HCT116 (cell line): ENCODE data around the gene USP32. TPM values are rescaled to one million over a fixed set of nuclear protein-coding genes. Genes with fewer than 3 reads are reported as not detected.

Experiments used
- ATAC-seq: fragments of 200-7000 bp; cut with Tn5 transposase; 2 replicates; pipeline ENCODE4 v1.9.1; 2020; ENCODE audit warnings: mild to moderate bottlenecking, moderate library complexity
- BruUV-seq: library from RNA; stranded (reverse); fragments of 400-500 nt; replicated peaks from 2 replicates; lab custom pipeline; 2021; lab: Mats Ljungman, UMichigan
- CTCF ChIA-PET: fragments of 300-600 bp; sonication (Branson Sonifier 250); formaldehyde crosslinking; loops from one replicate; lab custom pipeline; 2021; ENCODE audit warnings: antibody characterized with exemption; lab: Charles Lee
- POLR2A ChIA-PET: fragments of 300-600, 350-600 bp; sonication (Branson Sonifier 250); formaldehyde crosslinking; loops from one replicate; lab custom pipeline; 2021; ENCODE audit warnings: antibody characterized with exemption; lab: Charles Lee
- RAD21 ChIA-PET, 2 experiments: fragments of 300-600 bp; sonication (Branson Sonifier 250); formaldehyde crosslinking; loops; one replicate each; lab custom pipeline; 2023; ENCODE audit warnings: low total read pairs in 2 of 2; ENCODE audit not compliant: uncharacterized antibody in 2 of 2, unreplicated experiment in 2 of 2, low non-redundant PET in 1 of 2; lab: Charles Lee
- DNase-seq: peaks from one replicate; pipeline ENCODE4 v3.0.0-alpha.2; 2010; ENCODE audit warnings: low read depth, low spot score
- H2AFZ ChIP-seq: fragments of 200-600 bp; shearing (Covaris generic), sonication (generic); 2 replicates; pipeline ENCODE4 v1.6.1; 2017; ENCODE audit warnings: low read depth, mixed run types, mixed read lengths, antibody characterized with exemption, low read length; ENCODE audit not compliant: poor library complexity, severe bottlenecking
- H3K27ac ChIP-seq: 2 replicates; pipeline ENCODE4 v1.5.1; 2012; ENCODE audit warnings: low read depth, low read length
- H3K27me3 ChIP-seq: fragments of 200-600 bp; sonication (generic); 2 replicates; pipeline ENCODE4 v1.6.1; 2016; ENCODE audit warnings: mixed run types, low read length, mixed read lengths; ENCODE audit not compliant: insufficient read depth
- H3K36me3 ChIP-seq, 2 experiments: fragments of 200-500 bp in 1 of 2; fragments of 200-600 bp in 1 of 2; sonication (Bioruptor generic) in 1 of 2; sonication (generic) in 1 of 2; 2 replicates each; pipeline versions ENCODE4 v1.5.1 to v1.6.1; 2014 to 2016; ENCODE audit warnings: low read length in 2 of 2, inconsistent platforms in 1 of 2, mixed read lengths in 1 of 2, mixed run types in 1 of 2; ENCODE audit not compliant: insufficient read depth in 2 of 2, control insufficient read depth in 1 of 2
- H3K4me1 ChIP-seq, 2 experiments: fragments of 200-600 bp in 1 of 2; sonication (generic) in 1 of 2; 2 replicates each; pipeline versions ENCODE4 v1.5.1 to v1.6.1; 2012 to 2017; ENCODE audit warnings: low read length in 2 of 2, inconsistent platforms in 1 of 2, mild to moderate bottlenecking in 1 of 2, mixed read lengths in 1 of 2, mixed run types in 1 of 2, moderate library complexity in 1 of 2; ENCODE audit not compliant: insufficient read depth in 2 of 2, control insufficient read depth in 1 of 2
- H3K4me2 ChIP-seq: fragments of 200-600 bp; sonication (generic); 2 replicates; pipeline ENCODE4 v1.6.1; 2017; ENCODE audit warnings: mixed run types, low read length, mixed read lengths
- H3K4me3 ChIP-seq, 2 experiments: fragments of 200-600 bp in 1 of 2; sonication (generic) in 1 of 2; replicated peaks in 1 of 2; 2 replicates each; pipeline ENCODE4 v1.5.1; 2011 to 2016; ENCODE audit warnings: low read length in 2 of 2, control low read depth in 1 of 2, low read depth in 1 of 2, mild to moderate bottlenecking in 1 of 2, mixed read lengths in 1 of 2, mixed run types in 1 of 2
- H3K79me2 ChIP-seq: fragments of 200-600 bp; sonication (generic); 2 replicates; pipeline ENCODE4 v1.6.1; 2017; ENCODE audit warnings: mild to moderate bottlenecking, mixed run types, low read length, moderate library complexity, mixed read lengths; ENCODE audit not compliant: insufficient read depth
- H3K9ac ChIP-seq: fragments of 200-600 bp; sonication (generic); 2 replicates; pipeline ENCODE4 v1.6.1; 2016; ENCODE audit warnings: low read length, mixed read lengths
- H3K9me2 ChIP-seq: fragments of 200-600 bp; sonication (generic), shearing (Covaris generic); 2 replicates; pipeline ENCODE4 v1.6.1; 2017; ENCODE audit warnings: mixed run types, mild to moderate bottlenecking, moderate library complexity; ENCODE audit not compliant: insufficient read depth
- H3K9me3 ChIP-seq, 2 experiments: fragments of 200-500 bp in 1 of 2; fragments of 200-600 bp in 1 of 2; sonication (Bioruptor generic) in 1 of 2; sonication (generic) in 1 of 2; 2 replicates each; pipeline ENCODE4 v1.6.1; 2014 to 2017; ENCODE audit warnings: low read length in 2 of 2, mixed read lengths in 2 of 2, inconsistent platforms in 1 of 2, low read depth in 1 of 2, mild to moderate bottlenecking in 1 of 2, mixed run types in 1 of 2, moderate library complexity in 1 of 2; ENCODE audit not compliant: control insufficient read depth in 1 of 2, insufficient read depth in 1 of 2
- H4K20me1 ChIP-seq: fragments of 200-600 bp; sonication (generic), shearing (Covaris generic); 2 replicates; pipeline ENCODE4 v1.6.1; 2017; ENCODE audit warnings: mixed run types, mild to moderate bottlenecking, moderate library complexity; ENCODE audit not compliant: insufficient read depth
- CEBPB ChIP-seq: IDR thresholded peaks from 2 replicates; pipeline ENCODE4 v1.6.1; 2012; ENCODE audit warnings: low read depth
- ELF1 ChIP-seq: IDR thresholded peaks from 2 replicates; pipeline ENCODE4 v1.6.1; 2012; ENCODE audit warnings: low read depth, borderline replicate concordance
- EZH2 ChIP-seq: fragments of 200-600 bp; sonication (generic); IDR thresholded peaks from 2 replicates; pipeline ENCODE4 v1.6.1; 2017; ENCODE audit warnings: antibody characterized with exemption, mixed run types
- EZH2phosphoT487 ChIP-seq: fragments of 200-600 bp; IDR thresholded peaks from 2 replicates; pipeline ENCODE4 v1.6.1; 2018; ENCODE audit warnings: antibody characterized with exemption, borderline replicate concordance
- FOSL1 ChIP-seq: IDR thresholded peaks from 2 replicates; pipeline ENCODE4 v1.6.1; 2012; ENCODE audit warnings: low read depth
- JUND ChIP-seq: IDR thresholded peaks from 2 replicates; pipeline ENCODE4 v1.6.1; 2012
- POLR2A ChIP-seq: IDR thresholded peaks from 2 replicates; pipeline ENCODE4 v1.7.0; 2011; ENCODE audit warnings: borderline replicate concordance; ENCODE audit not compliant: insufficient read depth, insufficient read length; ENCODE audit errors: extremely low read depth
- YY1 ChIP-seq: IDR thresholded peaks from 2 replicates; pipeline ENCODE4 v1.6.1; 2011; ENCODE audit warnings: low read length, low read depth, moderate library complexity, mild to moderate bottlenecking; ENCODE audit not compliant: insufficient replicate concordance; ENCODE audit errors: extremely low read depth
- intact Hi-C: fragments of 100-400 bp; cut with micrococcal nuclease; formaldehyde crosslinking; loops from 2 replicates; pipeline ENCODE4 v1.10.0; 2022
- total RNA-seq: library from RNA; stranded (reverse); gene quantifications from one replicate; pipeline ENCODE4 v1.2.1, GENCODE V29; 2021; ENCODE audit not compliant: unreplicated experiment
- TF ChIP-seq, protein P1 (sequence below): IDR thresholded peaks from 2 replicates; pipeline ENCODE4 v1.6.1; 2012
- TF ChIP-seq, protein P2 (sequence below): IDR thresholded peaks from 2 replicates; pipeline ENCODE4 v1.6.1; 2012
- TF ChIP-seq, protein P3 (sequence below): IDR thresholded peaks from 2 replicates; pipeline ENCODE4 v1.6.1; 2012; ENCODE audit warnings: low read depth
- TF ChIP-seq, protein P4 (sequence below): IDR thresholded peaks from 2 replicates; pipeline ENCODE4 v1.6.1; 2011; ENCODE audit warnings: mild to moderate bottlenecking, low read length, moderate library complexity; ENCODE audit not compliant: insufficient replicate concordance; ENCODE audit errors: extremely low read depth
- TF ChIP-seq, protein P5 (sequence below), 3 experiments: fragments of 200-600 bp in 1 of 3; sonication (generic) in 1 of 3; IDR thresholded peaks in 2 of 3; conservative IDR thresholded peaks in 1 of 3; 2 replicates each; pipeline ENCODE4 v1.5.1; 2012 to 2017; ENCODE audit warnings: low read depth in 2 of 3, low read length in 2 of 3, antibody characterized with exemption in 1 of 3, borderline replicate concordance in 1 of 3, control low read depth in 1 of 3, mild to moderate bottlenecking in 1 of 3, mixed read lengths in 1 of 3, mixed run types in 1 of 3, moderate library complexity in 1 of 3; ENCODE audit not compliant: insufficient read depth in 1 of 3

Gene USP32
- total RNA-seq, 1 experiment from 2014 or later = 67.0 TPM

DNA sequence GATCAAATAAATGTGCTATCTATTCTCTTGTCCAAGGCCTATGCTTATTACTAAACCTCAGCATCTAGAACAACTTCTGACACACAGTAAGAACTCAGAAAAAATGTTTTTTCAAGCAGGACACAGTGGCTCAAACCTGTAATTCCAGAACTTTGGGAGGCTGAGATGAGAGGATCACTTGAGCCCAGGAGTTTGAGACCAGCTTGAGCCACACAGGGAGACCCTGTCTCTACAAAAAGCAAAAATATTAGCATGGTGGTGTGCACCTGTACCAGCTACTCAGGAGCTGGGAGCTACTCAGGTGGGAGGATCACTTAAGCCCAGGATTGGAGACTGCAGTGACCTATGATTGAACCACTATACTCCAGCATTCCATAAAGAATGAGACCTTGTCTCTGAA lies 32.5 kb downstream of the USP32 start (continued):
- TF ChIP-seq EZH2phosphoT487 (no peak), EZH2 (no peak), ELF1 (no peak)

DNA sequence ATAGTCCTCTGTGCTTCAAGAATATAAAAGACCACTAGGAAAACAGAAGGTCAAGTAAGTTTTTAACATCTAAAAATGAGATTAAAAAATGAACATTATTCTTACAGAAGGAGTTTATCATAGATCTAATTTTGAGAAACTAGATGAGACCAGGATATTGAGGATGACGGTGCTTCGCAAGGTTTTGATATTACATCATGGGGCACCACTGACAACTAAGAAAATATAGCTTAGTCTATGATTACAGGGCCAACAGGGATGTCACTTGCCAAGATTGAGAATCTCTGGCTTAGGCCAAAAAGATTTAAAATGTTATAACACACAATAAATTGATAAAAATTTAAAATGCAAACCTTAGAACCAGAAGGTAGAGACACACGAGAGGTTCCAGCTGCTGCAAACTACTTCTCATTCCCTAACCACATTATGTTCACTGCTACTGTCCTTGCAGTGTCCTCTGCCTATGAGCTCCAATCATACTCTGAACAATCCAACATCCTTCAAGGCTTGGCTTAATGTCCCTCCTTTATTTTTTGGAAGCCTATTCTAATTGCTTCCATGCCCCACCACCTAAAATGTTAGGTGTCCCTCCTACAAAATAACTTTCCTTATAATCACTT lies 33.2 kb downstream of the USP32 start:
- intact Hi-C loops = no loop called here
- CTCF ChIA-PET = no interaction called here
- peaks cover 0 to 6% of the 10 kb centered on the region in 2 experiments; a peak in 1 of 4 replicates for H3K4me1 ChIP-seq
- POLR2A ChIA-PET = no interaction called here
- H3K79me2 ChIP-seq = peaks cover 28% of the 10 kb centered on the region
- BruUV-seq = no TSS peak
- DNase-seq (no peak), ATAC-seq (no peak)
- H3K4me3 ChIP-seq = no peak overlapping the region
- no peaks in the 10 kb centered on the region for H3K9me2 ChIP-seq
- no peak for TF ChIP-seq EZH2phosphoT487
- TF ChIP-seq CEBPB = no peak
- no peak for TF ChIP-seq EZH2
- TF ChIP-seq FOSL1 = no peak
- TF ChIP-seq, protein P1, sequence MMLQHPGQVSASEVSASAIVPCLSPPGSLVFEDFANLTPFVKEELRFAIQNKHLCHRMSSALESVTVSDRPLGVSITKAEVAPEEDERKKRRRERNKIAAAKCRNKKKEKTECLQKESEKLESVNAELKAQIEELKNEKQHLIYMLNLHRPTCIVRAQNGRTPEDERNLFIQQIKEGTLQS = no peak
- TF ChIP-seq POLR2A = no peak
- TF ChIP-seq, protein P2, sequence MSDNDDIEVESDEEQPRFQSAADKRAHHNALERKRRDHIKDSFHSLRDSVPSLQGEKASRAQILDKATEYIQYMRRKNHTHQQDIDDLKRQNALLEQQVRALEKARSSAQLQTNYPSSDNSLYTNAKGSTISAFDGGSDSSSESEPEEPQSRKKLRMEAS = no peak
- TF ChIP-seq YY1 = no peak
- TF ChIP-seq ELF1 = no peak
- TF ChIP-seq, protein P3, sequence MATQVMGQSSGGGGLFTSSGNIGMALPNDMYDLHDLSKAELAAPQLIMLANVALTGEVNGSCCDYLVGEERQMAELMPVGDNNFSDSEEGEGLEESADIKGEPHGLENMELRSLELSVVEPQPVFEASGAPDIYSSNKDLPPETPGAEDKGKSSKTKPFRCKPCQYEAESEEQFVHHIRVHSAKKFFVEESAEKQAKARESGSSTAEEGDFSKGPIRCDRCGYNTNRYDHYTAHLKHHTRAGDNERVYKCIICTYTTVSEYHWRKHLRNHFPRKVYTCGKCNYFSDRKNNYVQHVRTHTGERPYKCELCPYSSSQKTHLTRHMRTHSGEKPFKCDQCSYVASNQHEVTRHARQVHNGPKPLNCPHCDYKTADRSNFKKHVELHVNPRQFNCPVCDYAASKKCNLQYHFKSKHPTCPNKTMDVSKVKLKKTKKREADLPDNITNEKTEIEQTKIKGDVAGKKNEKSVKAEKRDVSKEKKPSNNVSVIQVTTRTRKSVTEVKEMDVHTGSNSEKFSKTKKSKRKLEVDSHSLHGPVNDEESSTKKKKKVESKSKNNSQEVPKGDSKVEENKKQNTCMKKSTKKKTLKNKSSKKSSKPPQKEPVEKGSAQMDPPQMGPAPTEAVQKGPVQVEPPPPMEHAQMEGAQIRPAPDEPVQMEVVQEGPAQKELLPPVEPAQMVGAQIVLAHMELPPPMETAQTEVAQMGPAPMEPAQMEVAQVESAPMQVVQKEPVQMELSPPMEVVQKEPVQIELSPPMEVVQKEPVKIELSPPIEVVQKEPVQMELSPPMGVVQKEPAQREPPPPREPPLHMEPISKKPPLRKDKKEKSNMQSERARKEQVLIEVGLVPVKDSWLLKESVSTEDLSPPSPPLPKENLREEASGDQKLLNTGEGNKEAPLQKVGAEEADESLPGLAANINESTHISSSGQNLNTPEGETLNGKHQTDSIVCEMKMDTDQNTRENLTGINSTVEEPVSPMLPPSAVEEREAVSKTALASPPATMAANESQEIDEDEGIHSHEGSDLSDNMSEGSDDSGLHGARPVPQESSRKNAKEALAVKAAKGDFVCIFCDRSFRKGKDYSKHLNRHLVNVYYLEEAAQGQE = no peak
- TF ChIP-seq, protein P4, sequence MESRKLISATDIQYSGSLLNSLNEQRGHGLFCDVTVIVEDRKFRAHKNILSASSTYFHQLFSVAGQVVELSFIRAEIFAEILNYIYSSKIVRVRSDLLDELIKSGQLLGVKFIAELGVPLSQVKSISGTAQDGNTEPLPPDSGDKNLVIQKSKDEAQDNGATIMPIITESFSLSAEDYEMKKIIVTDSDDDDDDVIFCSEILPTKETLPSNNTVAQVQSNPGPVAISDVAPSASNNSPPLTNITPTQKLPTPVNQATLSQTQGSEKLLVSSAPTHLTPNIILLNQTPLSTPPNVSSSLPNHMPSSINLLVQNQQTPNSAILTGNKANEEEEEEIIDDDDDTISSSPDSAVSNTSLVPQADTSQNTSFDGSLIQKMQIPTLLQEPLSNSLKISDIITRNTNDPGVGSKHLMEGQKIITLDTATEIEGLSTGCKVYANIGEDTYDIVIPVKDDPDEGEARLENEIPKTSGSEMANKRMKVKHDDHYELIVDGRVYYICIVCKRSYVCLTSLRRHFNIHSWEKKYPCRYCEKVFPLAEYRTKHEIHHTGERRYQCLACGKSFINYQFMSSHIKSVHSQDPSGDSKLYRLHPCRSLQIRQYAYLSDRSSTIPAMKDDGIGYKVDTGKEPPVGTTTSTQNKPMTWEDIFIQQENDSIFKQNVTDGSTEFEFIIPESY = no peak
- TF ChIP-seq, protein P5, sequence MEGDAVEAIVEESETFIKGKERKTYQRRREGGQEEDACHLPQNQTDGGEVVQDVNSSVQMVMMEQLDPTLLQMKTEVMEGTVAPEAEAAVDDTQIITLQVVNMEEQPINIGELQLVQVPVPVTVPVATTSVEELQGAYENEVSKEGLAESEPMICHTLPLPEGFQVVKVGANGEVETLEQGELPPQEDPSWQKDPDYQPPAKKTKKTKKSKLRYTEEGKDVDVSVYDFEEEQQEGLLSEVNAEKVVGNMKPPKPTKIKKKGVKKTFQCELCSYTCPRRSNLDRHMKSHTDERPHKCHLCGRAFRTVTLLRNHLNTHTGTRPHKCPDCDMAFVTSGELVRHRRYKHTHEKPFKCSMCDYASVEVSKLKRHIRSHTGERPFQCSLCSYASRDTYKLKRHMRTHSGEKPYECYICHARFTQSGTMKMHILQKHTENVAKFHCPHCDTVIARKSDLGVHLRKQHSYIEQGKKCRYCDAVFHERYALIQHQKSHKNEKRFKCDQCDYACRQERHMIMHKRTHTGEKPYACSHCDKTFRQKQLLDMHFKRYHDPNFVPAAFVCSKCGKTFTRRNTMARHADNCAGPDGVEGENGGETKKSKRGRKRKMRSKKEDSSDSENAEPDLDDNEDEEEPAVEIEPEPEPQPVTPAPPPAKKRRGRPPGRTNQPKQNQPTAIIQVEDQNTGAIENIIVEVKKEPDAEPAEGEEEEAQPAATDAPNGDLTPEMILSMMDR (IDR thresholded peaks at IDR 0.05 in 2 of 3, conservative IDR thresholded peaks at IDR 0.05 in 1 of 3; ENCODE audit: borderline replicate concordance in 1 of 3, insufficient read depth in 1 of 3, low read depth in 2 of 3, low read length in 2 of 3) = no peak
- TF ChIP-seq JUND = no peak
- no peaks in the 10 kb centered on the region for H3K27me3 ChIP-seq
- no peaks in the 10 kb centered on the region for H3K9me3 ChIP-seq
- no peak overlapping the region for H3K4me2 ChIP-seq
- H3K27ac ChIP-seq = no peak overlapping the region
- no peak overlapping the region for H2AFZ ChIP-seq
- no peak overlapping the region for H3K9ac ChIP-seq
- H4K20me1 ChIP-seq = no peaks in the 10 kb centered on the region
- no peaks in the 10 kb centered on the region for H3K36me3 ChIP-seq
- RAD21 ChIA-PET = no interaction called here
